HepG2 (cell line): ENCODE results near the gene KAZN. TPM values are rescaled to one million over a fixed set of nuclear protein-coding genes. Genes with fewer than 3 reads are reported as not detected.

Experiments
- ATAC-seq: fragments of 200-7000 bp; cut with Tn5 transposase; 3 replicates; pipeline ENCODE4 v1.9.1; 2020; ENCODE audit warnings: mild to moderate bottlenecking, moderate library complexity
- BruUV-seq: library from RNA; stranded (reverse); fragments of 400-500 nt; replicated peaks from 2 replicates; lab custom pipeline; 2021; lab: Mats Ljungman, UMichigan
- CTCF ChIA-PET: fragments of 300-600 bp; formaldehyde crosslinking; extraction: SDS; loops from one replicate; lab custom pipeline; 2021; ENCODE audit warnings: low total read pairs, inconsistent platforms, low intra/inter-chr PET ratio; lab: Yijun Ruan, JAX
- POLR2A ChIA-PET: fragments of 350-600 bp; sonication (Branson Sonifier 250); formaldehyde crosslinking; loops from one replicate; lab custom pipeline; 2020; ENCODE audit warnings: antibody characterized with exemption, inconsistent platforms; lab: Yijun Ruan, JAX
- DNase-seq: peaks from one replicate; pipeline ENCODE4 v3.0.0-alpha.2; 2015; ENCODE audit warnings: low spot score
- FAIRE-seq: peaks from 3 replicates; lab custom pipeline; 2011; peaks lifted over from hg19 to GRCh38; lab: Jason Lieb, UNC
- H2AFZ ChIP-seq: one replicate; pipeline ENCODE4 v1.6.1; 2011; ENCODE audit warnings: low read length, inconsistent platforms
- H3K27ac ChIP-seq: fragments of 300-600 bp; 3 replicates; pipeline ENCODE4 v1.8.0; 2011; ENCODE audit warnings: mixed run types, mild to moderate bottlenecking, mixed read lengths, low read length, inconsistent platforms; ENCODE audit not compliant: insufficient read depth; ENCODE audit errors: extremely low read length
- H3K27me3 ChIP-seq, 2 experiments: fragments of 200-600 bp in 1 of 2; 2 replicates in 1 of 2; 3 replicates in 1 of 2; pipeline versions ENCODE4 v1.6.0 to v1.8.0; 2011; ENCODE audit warnings: low read length in 2 of 2, mild to moderate bottlenecking in 2 of 2, moderate library complexity in 2 of 2, inconsistent platforms in 1 of 2; ENCODE audit not compliant: insufficient read depth in 2 of 2, control insufficient read depth in 1 of 2
- H3K36me3 ChIP-seq, 2 experiments: fragments of 200-600 bp in 1 of 2; replicated peaks in 1 of 2; 2 replicates in 1 of 2; 3 replicates in 1 of 2; pipeline versions ENCODE4 v1.5.1 to v1.8.0; 2011; ENCODE audit warnings: low read length in 2 of 2, inconsistent platforms in 1 of 2; ENCODE audit not compliant: insufficient read depth in 2 of 2, control insufficient read depth in 1 of 2
- H3K4me1 ChIP-seq: 2 replicates; pipeline ENCODE4 v1.5.1; 2012; ENCODE audit warnings: low read length, inconsistent platforms; ENCODE audit not compliant: insufficient read depth
- H3K4me2 ChIP-seq: 2 replicates; pipeline ENCODE4 v1.6.0; 2011; ENCODE audit warnings: low read depth, low read length, inconsistent platforms
- H3K4me3 ChIP-seq, 3 experiments: fragments of 200-600 bp in 1 of 3; sonication (generic), shearing (Covaris generic) in 1 of 3; replicated peaks in 1 of 3; 2 replicates each; pipeline ENCODE4 v1.5.1; 2011 to 2016; ENCODE audit warnings: low read length in 3 of 3, inconsistent platforms in 2 of 3, low read depth in 2 of 3, mild to moderate bottlenecking in 2 of 3, control low read depth in 1 of 3, mixed read lengths in 1 of 3; ENCODE audit not compliant: insufficient read depth in 1 of 3
- H3K79me2 ChIP-seq: one replicate; pipeline ENCODE4 v1.6.1; 2011; ENCODE audit warnings: low read length, inconsistent platforms; ENCODE audit not compliant: insufficient read depth
- H3K9ac ChIP-seq: 2 replicates; pipeline ENCODE4 v1.6.0; 2011; ENCODE audit warnings: mild to moderate bottlenecking, low read depth, low read length, inconsistent platforms; ENCODE audit not compliant: insufficient read depth
- H3K9me3 ChIP-seq: 2 replicates; pipeline ENCODE4 v1.5.1; 2012; ENCODE audit warnings: mild to moderate bottlenecking, low read length
- H4K20me1 ChIP-seq: 2 replicates; pipeline ENCODE4 v1.6.0; 2011; ENCODE audit warnings: inconsistent platforms, mild to moderate bottlenecking, low read length, moderate library complexity; ENCODE audit not compliant: insufficient read depth
- GABPB1 ChIP-seq: IDR thresholded peaks from 2 replicates; pipeline ENCODE4 v1.6.1; 2016; ENCODE audit warnings: mild to moderate bottlenecking, missing genetic modification reagents, moderate library complexity, missing compliant biosample characterization
- MYC ChIP-seq: sonication (generic); formaldehyde crosslinking; IDR thresholded peaks from 2 replicates; pipeline ENCODE4 v1.9.0; 2021; ENCODE audit warnings: missing genetic modification reagents, borderline replicate concordance
- POLR2A ChIP-seq, 2 experiments: IDR thresholded peaks; 2 replicates each; pipeline ENCODE4 v1.6.1; 2011; ENCODE audit warnings: low read depth in 2 of 2, low read length in 2 of 2, mild to moderate bottlenecking in 1 of 2, moderate library complexity in 1 of 2; ENCODE audit not compliant: insufficient read depth in 1 of 2
- POLR2AphosphoS5 ChIP-seq: IDR thresholded peaks from 2 replicates; pipeline ENCODE4 v1.6.1; 2012; ENCODE audit warnings: low read depth, low read length
- ZBTB2 ChIP-seq: sonication (generic); formaldehyde crosslinking; IDR thresholded peaks from 2 replicates; pipeline ENCODE4 v1.8.0; 2022; ENCODE audit warnings: low read depth, missing genetic modification reagents
- ZBTB38 ChIP-seq: sonication (generic); formaldehyde crosslinking; IDR thresholded peaks from 2 replicates; pipeline ENCODE4 v1.5.1; 2020; ENCODE audit warnings: mild to moderate bottlenecking, missing genetic modification reagents
- ZFP90 ChIP-seq: sonication (generic); formaldehyde crosslinking; IDR thresholded peaks from 2 replicates; pipeline ENCODE4 v1.8.0; 2022; ENCODE audit warnings: missing genetic modification reagents, mild to moderate bottlenecking, inconsistent platforms, borderline replicate concordance
- ZNF687 ChIP-seq: sonication (generic); formaldehyde crosslinking; IDR thresholded peaks from 2 replicates; pipeline ENCODE4 v1.5.1; 2020; ENCODE audit warnings: mild to moderate bottlenecking, missing genetic modification reagents, moderate library complexity
- ZNF790 ChIP-seq: sonication (generic); formaldehyde crosslinking; IDR thresholded peaks from 2 replicates; pipeline ENCODE4 v1.8.0; 2022; ENCODE audit warnings: missing genetic modification reagents, mild to moderate bottlenecking, borderline replicate concordance
- WGBS: methylation state at CpG from one replicate; pipeline ENCODE4 v1.1.6; 2017; ENCODE audit warnings: low lambda C conversion rate; 5-methylcytosine and 5-hydroxymethylcytosine counted together
- in situ Hi-C: cut with HindIII; loops from 2 replicates; pipeline ENCODE4 v1.10.0; 2017; ENCODE audit warnings: low pct_unique_long_range_greater_than_20kb; ENCODE audit not compliant: extremely low pct_ligation_motif_present
- intact Hi-C: fragments of 100-400 bp; cut with micrococcal nuclease; formaldehyde crosslinking; loops from one replicate; pipeline ENCODE4 v1.10.0; 2022; ENCODE audit not compliant: unreplicated experiment
- polyA plus RNA-seq, 8 experiments: library from polyadenylated mRNA; depleted of rRNA in 3 of 8; stranded (reverse) in 7 of 8; unstranded in 1 of 8; fragments of >200 nt; fragmentation: Illumina TruSeq in 4 of 8; extraction: Trizol in 4 of 8; gene quantifications; 2 replicates each; pipeline versions ENCODE4 v1.2.1 to v1.2.3, GENCODE V29; 2011 to 2016; ENCODE audit warnings: low read depth in 4 of 8, missing spikeins in 1 of 8, mixed read lengths in 1 of 8; ENCODE audit not compliant: insufficient read depth in 1 of 8
- total RNA-seq, 5 experiments: library from RNA; depleted of rRNA; stranded (reverse); fragments of >200 nt; fragmentation: Illumina TruSeq; extraction: Trizol; gene quantifications; 2 replicates each; pipeline ENCODE4 v1.2.3, GENCODE V29; 2016; ENCODE audit warnings: low read depth in 1 of 5

KAZN gene
- total and polyA plus RNA-seq, 2 of the 13 experiments (the other 11 are each of a cell fraction or from before 2014, with no cell fraction given) = 10.4 to 13.5 TPM

GRCh38 chr1:14923727-14924452 is 325.4 kb downstream of the KAZN start:
- Histone ChIP-seq H3K4me2 (peak overlapping the region; percentile 69), H3K27me3 (no peaks in the 10 kb centered on the region; a peak in 1 of 5 replicates), H2AFZ (no peak overlapping the region), H3K4me3 (peak overlapping the region; percentile 65 to 90 (median 87); a peak in 5 of 6 replicates), H3K9ac (no peak overlapping the region; the same call in 1 of the 2 replicates), H3K4me1 (peaks cover 74% of the 10 kb centered on the region), H4K20me1 (0 out of 2 replicates have a peak, but pooled peaks cover 4% of the 10 kb centered on the region), H3K79me2 (peaks cover 40% of the 10 kb centered on the region), H3K36me3 (peaks cover 0 to 4% of the 10 kb centered on the region in 2 experiments; a peak in 1 of 5 replicates), H3K27ac (no peak overlapping the region), H3K9me3 (no peaks in the 10 kb centered on the region)
- FAIRE-seq (no peak), ATAC-seq (peak; percentile 49), DNase-seq (no peak)
- POLR2A ChIA-PET = no interaction called here
- BruUV-seq = no TSS peak
- intact Hi-C loops = loop anchor here (2.0 kb wide), 1 partner anchor 103 kb away; no protein-coding TSS in a partner anchor
- in situ Hi-C loops = loop anchor here (25.0 kb wide), 1 partner anchor 113 kb away; no protein-coding TSS in a partner anchor
- CTCF ChIA-PET = no interaction called here
- WGBS = 25% methylated on average over 16 of the region's 101 CpGs
- TF ChIP-seq GABPB1 (CRISPR knock-in tag) (peak; percentile 19; the same call in 1 of the 2 replicates), ZBTB2 (CRISPR knock-in tag) (0 out of 2 replicates have a peak, but pooled peaks have one; percentile 28), ZNF790 (CRISPR knock-in tag) (peak; percentile 56; the same call in 1 of the 2 replicates), ZFP90 (CRISPR knock-in tag) (no peak), ZBTB38 (peak; percentile 28; the same call in 1 of the 2 replicates), POLR2A (IDR thresholded peaks at IDR 0.05; ENCODE audit: insufficient read depth in 1 of 2, low read depth in 2 of 2, low read length in 2 of 2) (peak in 1 of 2 experiments; percentile 50; a peak in 2 of 4 replicates), MYC (CRISPR knock-in tag) (peak; percentile 41; the same call in 1 of the 2 replicates), POLR2AphosphoS5 (peak; percentile 21; the same call in 1 of the 2 replicates), ZNF687 (0 out of 2 replicates have a peak, but pooled peaks have one; percentile 42)
